ENCODE results near the gene PRKAA1. TPM values are rescaled to one million over a fixed set of nuclear protein-coding genes. Genes with fewer than 3 reads are reported as not detected.
A peak's percentile ranks its signal among the peaks of the same experiment; 100 is the strongest.

Gene PRKAA1
- total RNA-seq, 4 donors from 2014 or later = 82.7 to 132 (median 100) TPM

DNA sequence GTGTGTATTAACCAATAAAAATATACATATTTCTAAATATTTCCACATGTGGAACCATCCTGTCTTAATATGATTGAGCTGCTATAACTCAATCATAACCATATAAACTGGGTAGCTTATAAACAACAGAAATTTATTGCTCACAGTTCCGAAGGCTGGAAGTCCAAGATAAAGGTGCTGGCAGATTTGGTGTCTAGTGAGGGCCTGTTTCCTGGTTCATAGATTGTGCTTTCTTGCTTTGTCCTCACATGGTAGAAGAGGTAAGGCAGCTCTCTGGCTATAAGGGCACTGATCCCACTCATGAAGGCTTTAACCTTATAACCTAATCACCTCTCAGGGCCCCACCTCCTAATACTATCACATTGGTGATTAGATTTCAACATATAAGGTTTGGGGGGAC lies 14.0 kb upstream of the PRKAA1 start:
- H3K27ac ChIP-seq = no peak overlapping the region
- DNase-seq = no peak
- H3K4me1 ChIP-seq = no peaks in the 10 kb centered on the region
- H3K36me3 ChIP-seq = no peaks in the 10 kb centered on the region
- TF ChIP-seq, protein P1, sequence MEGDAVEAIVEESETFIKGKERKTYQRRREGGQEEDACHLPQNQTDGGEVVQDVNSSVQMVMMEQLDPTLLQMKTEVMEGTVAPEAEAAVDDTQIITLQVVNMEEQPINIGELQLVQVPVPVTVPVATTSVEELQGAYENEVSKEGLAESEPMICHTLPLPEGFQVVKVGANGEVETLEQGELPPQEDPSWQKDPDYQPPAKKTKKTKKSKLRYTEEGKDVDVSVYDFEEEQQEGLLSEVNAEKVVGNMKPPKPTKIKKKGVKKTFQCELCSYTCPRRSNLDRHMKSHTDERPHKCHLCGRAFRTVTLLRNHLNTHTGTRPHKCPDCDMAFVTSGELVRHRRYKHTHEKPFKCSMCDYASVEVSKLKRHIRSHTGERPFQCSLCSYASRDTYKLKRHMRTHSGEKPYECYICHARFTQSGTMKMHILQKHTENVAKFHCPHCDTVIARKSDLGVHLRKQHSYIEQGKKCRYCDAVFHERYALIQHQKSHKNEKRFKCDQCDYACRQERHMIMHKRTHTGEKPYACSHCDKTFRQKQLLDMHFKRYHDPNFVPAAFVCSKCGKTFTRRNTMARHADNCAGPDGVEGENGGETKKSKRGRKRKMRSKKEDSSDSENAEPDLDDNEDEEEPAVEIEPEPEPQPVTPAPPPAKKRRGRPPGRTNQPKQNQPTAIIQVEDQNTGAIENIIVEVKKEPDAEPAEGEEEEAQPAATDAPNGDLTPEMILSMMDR (IDR thresholded peaks at IDR 0.05) = no peak
- TF ChIP-seq POLR2A (IDR thresholded peaks at IDR 0.05) = no peak
- no peaks in the 10 kb centered on the region for H3K27me3 ChIP-seq
- H3K4me3 ChIP-seq = no peak overlapping the region
- no peaks in the 10 kb centered on the region for H3K9me3 ChIP-seq

DNA sequence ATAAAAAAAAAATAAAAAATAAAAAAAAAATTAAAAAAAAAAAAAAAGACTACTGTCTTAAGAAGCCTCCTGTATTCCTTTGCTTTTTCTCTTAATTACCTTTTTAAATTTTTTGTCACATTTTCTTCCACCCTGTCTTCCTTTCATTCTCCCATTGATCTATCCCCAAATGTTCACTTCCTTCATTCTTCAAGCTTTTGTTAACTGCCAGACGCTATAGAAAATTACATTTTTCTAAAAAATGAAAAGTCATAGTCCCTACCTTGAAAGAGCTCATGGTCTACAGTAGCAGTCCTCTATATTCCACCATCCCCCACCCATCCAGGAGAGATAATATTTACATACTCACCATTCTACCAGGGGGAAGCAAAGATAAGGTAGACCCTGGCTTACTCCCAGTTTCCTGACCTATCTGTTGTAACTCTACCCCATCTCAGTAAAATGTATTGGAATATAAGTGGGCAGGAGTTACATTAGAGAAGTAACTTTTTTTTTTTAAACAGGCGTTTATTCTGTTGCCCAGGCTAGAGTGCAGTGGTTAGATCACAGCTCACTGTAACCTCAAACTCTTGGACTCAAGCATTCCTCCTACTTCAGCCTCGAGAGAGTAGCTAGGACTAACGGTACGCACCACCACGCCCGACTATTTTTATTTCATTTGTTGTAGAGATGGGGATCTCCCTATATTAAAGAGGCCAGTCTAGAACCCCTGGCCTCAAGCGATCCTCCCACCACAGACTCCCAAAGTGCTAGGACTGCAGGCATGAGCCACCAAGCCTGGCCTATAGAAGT lies 3.8 kb upstream of the PRKAA1 start:
- no peak overlapping the region for H3K4me3 ChIP-seq
- peaks cover 0 to under 1% (median 0%) of the 10 kb centered on the region in 4 donors for H3K4me1 ChIP-seq
- no peak for DNase-seq
- no peak overlapping the region for H3K27ac ChIP-seq
- H3K36me3 ChIP-seq = no peaks in the 10 kb centered on the region
- no peak for TF ChIP-seq POLR2A (IDR thresholded peaks at IDR 0.05)
- TF ChIP-seq, protein P1 (IDR thresholded peaks at IDR 0.05) = no peak
- H3K9me3 ChIP-seq = no peaks in the 10 kb centered on the region
- H3K27me3 ChIP-seq = no peaks in the 10 kb centered on the region

- H3K27me3 ChIP-seq = no peaks in the 10 kb centered on the region
- H3K36me3 ChIP-seq = no peaks in the 10 kb centered on the region
- peaks cover 0 to 20% (median 0%) of the 10 kb centered on the region in 4 donors for H3K4me1 ChIP-seq
- no peak for TF ChIP-seq POLR2A (IDR thresholded peaks at IDR 0.05)
- TF ChIP-seq, protein P1 (IDR thresholded peaks at IDR 0.05) = no peak
- H3K27ac ChIP-seq = no peak overlapping the region
- no peak for DNase-seq
- H3K4me3 ChIP-seq = no peak overlapping the region
- no peaks in the 10 kb centered on the region for H3K9me3 ChIP-seq
Measured at GRCh38 chr5:40799258-40799657, 1.1 kb upstream of the PRKAA1 start.

DNA sequence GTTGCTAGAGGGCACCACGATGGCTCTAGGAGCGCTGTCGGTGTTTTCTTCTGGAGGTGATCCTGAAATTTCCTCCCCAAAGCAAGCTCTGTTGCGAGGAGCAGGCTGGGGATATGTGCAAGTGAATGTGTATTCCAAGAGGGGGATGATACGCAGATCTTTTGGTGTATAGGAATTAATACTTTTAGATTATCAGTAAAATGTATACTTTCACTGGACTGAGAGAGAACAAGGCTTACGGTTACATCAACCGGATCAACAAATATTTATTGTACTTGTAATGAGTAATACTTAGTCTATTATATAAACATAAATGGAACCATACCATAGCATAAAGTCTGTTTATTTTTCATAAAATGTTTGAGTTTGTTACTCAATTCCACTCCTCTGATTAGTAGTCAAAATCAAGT lies 632 bp upstream of the PRKAA1 start:
- TF ChIP-seq, protein P1 (IDR thresholded peaks at IDR 0.05) = no peak
- TF ChIP-seq POLR2A (IDR thresholded peaks at IDR 0.05) = no peak
- H3K27me3 ChIP-seq = no peaks in the 10 kb centered on the region
- H3K27ac ChIP-seq = peak overlapping the region; percentile 89 to 97 (median 94)
- H3K36me3 ChIP-seq = no peaks in the 10 kb centered on the region
- H3K4me3 ChIP-seq = peak overlapping the region; percentile 83 to 99 (median 94)
- DNase-seq = no peak
- peaks cover 0 to 20% (median 0%) of the 10 kb centered on the region in 4 donors for H3K4me1 ChIP-seq
- H3K9me3 ChIP-seq = no peaks in the 10 kb centered on the region

GRCh38 chr5:40797273-40798011 lies 732 bp downstream of the PRKAA1 start:
- peak overlapping the region; percentile 89 to 97 (median 94) for H3K27ac ChIP-seq
- TF ChIP-seq, protein P1 (IDR thresholded peaks at IDR 0.05) = no peak
- no peak for TF ChIP-seq POLR2A (IDR thresholded peaks at IDR 0.05)
- no peaks in the 10 kb centered on the region for H3K9me3 ChIP-seq
- no peaks in the 10 kb centered on the region for H3K36me3 ChIP-seq
- peaks cover 0 to 20% (median 0%) of the 10 kb centered on the region in 4 donors for H3K4me1 ChIP-seq
- peak overlapping the region; percentile 83 to 99 (median 94) for H3K4me3 ChIP-seq
- peak; percentile 73 to 91 (median 81) for DNase-seq
- H3K27me3 ChIP-seq = no peaks in the 10 kb centered on the region

Data from Peyer's patch (tissue), 4 donors.